HepG2 (cell line): ENCODE measurements around the gene CARS1. TPM values are rescaled to one million over a fixed set of nuclear protein-coding genes. Genes with fewer than 3 reads are reported as not detected.
A peak's percentile ranks its signal among the peaks of the same experiment; 100 is the strongest.

Experiments used
- ATAC-seq: fragments of 200-7000 bp; cut with Tn5 transposase; 3 replicates; pipeline ENCODE4 v1.9.1; 2020; ENCODE audit warnings: mild to moderate bottlenecking, moderate library complexity
- BruUV-seq: library from RNA; stranded (reverse); fragments of 400-500 nt; replicated peaks from 2 replicates; lab custom pipeline; 2021; lab: Mats Ljungman, UMichigan
- CTCF ChIA-PET: fragments of 300-600 bp; formaldehyde crosslinking; extraction: SDS; loops from one replicate; lab custom pipeline; 2021; ENCODE audit warnings: low total read pairs, inconsistent platforms, low intra/inter-chr PET ratio; lab: Yijun Ruan, JAX
- POLR2A ChIA-PET: fragments of 350-600 bp; sonication (Branson Sonifier 250); formaldehyde crosslinking; loops from one replicate; lab custom pipeline; 2020; ENCODE audit warnings: antibody characterized with exemption, inconsistent platforms; lab: Yijun Ruan, JAX
- DNase-seq: peaks from one replicate; pipeline ENCODE4 v3.0.0-alpha.2; 2015; ENCODE audit warnings: low spot score
- FAIRE-seq: peaks from 3 replicates; lab custom pipeline; 2011; peaks lifted over from hg19 to GRCh38; lab: Jason Lieb, UNC
- H2AFZ ChIP-seq: one replicate; pipeline ENCODE4 v1.6.1; 2011; ENCODE audit warnings: low read length, inconsistent platforms
- H3K27ac ChIP-seq: fragments of 300-600 bp; 3 replicates; pipeline ENCODE4 v1.8.0; 2011; ENCODE audit warnings: mixed run types, mild to moderate bottlenecking, mixed read lengths, low read length, inconsistent platforms; ENCODE audit not compliant: insufficient read depth; ENCODE audit errors: extremely low read length
- H3K27me3 ChIP-seq, 2 experiments: fragments of 200-600 bp in 1 of 2; 2 replicates in 1 of 2; 3 replicates in 1 of 2; pipeline versions ENCODE4 v1.6.0 to v1.8.0; 2011; ENCODE audit warnings: low read length in 2 of 2, mild to moderate bottlenecking in 2 of 2, moderate library complexity in 2 of 2, inconsistent platforms in 1 of 2; ENCODE audit not compliant: insufficient read depth in 2 of 2, control insufficient read depth in 1 of 2
- H3K36me3 ChIP-seq, 2 experiments: fragments of 200-600 bp in 1 of 2; replicated peaks in 1 of 2; 2 replicates in 1 of 2; 3 replicates in 1 of 2; pipeline versions ENCODE4 v1.5.1 to v1.8.0; 2011; ENCODE audit warnings: low read length in 2 of 2, inconsistent platforms in 1 of 2; ENCODE audit not compliant: insufficient read depth in 2 of 2, control insufficient read depth in 1 of 2
- H3K4me1 ChIP-seq: 2 replicates; pipeline ENCODE4 v1.5.1; 2012; ENCODE audit warnings: low read length, inconsistent platforms; ENCODE audit not compliant: insufficient read depth
- H3K4me2 ChIP-seq: 2 replicates; pipeline ENCODE4 v1.6.0; 2011; ENCODE audit warnings: low read depth, low read length, inconsistent platforms
- H3K4me3 ChIP-seq, 3 experiments: fragments of 200-600 bp in 1 of 3; sonication (generic), shearing (Covaris generic) in 1 of 3; replicated peaks in 1 of 3; 2 replicates each; pipeline ENCODE4 v1.5.1; 2011 to 2016; ENCODE audit warnings: low read length in 3 of 3, inconsistent platforms in 2 of 3, low read depth in 2 of 3, mild to moderate bottlenecking in 2 of 3, control low read depth in 1 of 3, mixed read lengths in 1 of 3; ENCODE audit not compliant: insufficient read depth in 1 of 3
- H3K79me2 ChIP-seq: one replicate; pipeline ENCODE4 v1.6.1; 2011; ENCODE audit warnings: low read length, inconsistent platforms; ENCODE audit not compliant: insufficient read depth
- H3K9ac ChIP-seq: 2 replicates; pipeline ENCODE4 v1.6.0; 2011; ENCODE audit warnings: mild to moderate bottlenecking, low read depth, low read length, inconsistent platforms; ENCODE audit not compliant: insufficient read depth
- H3K9me3 ChIP-seq: 2 replicates; pipeline ENCODE4 v1.5.1; 2012; ENCODE audit warnings: mild to moderate bottlenecking, low read length
- H4K20me1 ChIP-seq: 2 replicates; pipeline ENCODE4 v1.6.0; 2011; ENCODE audit warnings: inconsistent platforms, mild to moderate bottlenecking, low read length, moderate library complexity; ENCODE audit not compliant: insufficient read depth
- BHLHE40 ChIP-seq: IDR thresholded peaks from 2 replicates; pipeline ENCODE4 v1.6.1; 2011; ENCODE audit warnings: low read length, improper control_type of control experiment
- ETV5 ChIP-seq: IDR thresholded peaks from 2 replicates; pipeline ENCODE4 v1.6.1; 2018; ENCODE audit warnings: missing biosample characterization, missing genetic modification reagents, inconsistent platforms, borderline replicate concordance
- JUNB ChIP-seq: sonication (generic); formaldehyde crosslinking; IDR thresholded peaks from 2 replicates; pipeline ENCODE4 v1.8.0; 2022; ENCODE audit warnings: missing genetic modification reagents, mild to moderate bottlenecking, borderline replicate concordance
- MNT ChIP-seq: fragments of 450-650 bp; IDR thresholded peaks from 2 replicates; pipeline ENCODE4 v1.6.1; 2016
- PCBP2 ChIP-seq: fragments of 200-400 bp; formaldehyde crosslinking; optimal IDR thresholded peaks from 2 replicates; pipeline ENCODE3; 2018; ENCODE audit warnings: low read length, low read depth; ENCODE audit not compliant: poor library complexity, severe bottlenecking
- SALL1 ChIP-seq: sonication (generic); formaldehyde crosslinking; IDR thresholded peaks from 2 replicates; pipeline ENCODE4 v1.8.0; 2022; ENCODE audit warnings: mild to moderate bottlenecking, missing genetic modification reagents
- ZFP36L1 ChIP-seq: sonication (generic); formaldehyde crosslinking; IDR thresholded peaks from 2 replicates; pipeline ENCODE4 v1.8.0; 2022; ENCODE audit warnings: mild to moderate bottlenecking, missing genetic modification reagents, moderate library complexity
- ZNF343 ChIP-seq: sonication (generic); formaldehyde crosslinking; IDR thresholded peaks from 2 replicates; pipeline ENCODE4 v1.4.0; 2020; ENCODE audit warnings: mild to moderate bottlenecking, missing genetic modification reagents
- ZNF740 ChIP-seq: sonication (generic); formaldehyde crosslinking; IDR thresholded peaks from 2 replicates; pipeline ENCODE4 v1.4.0; 2020; ENCODE audit warnings: missing genetic modification reagents
- WGBS: methylation state at CpG from one replicate; pipeline ENCODE4 v1.1.6; 2017; ENCODE audit warnings: low lambda C conversion rate; 5-methylcytosine and 5-hydroxymethylcytosine counted together
- in situ Hi-C: cut with HindIII; loops from 2 replicates; pipeline ENCODE4 v1.10.0; 2017; ENCODE audit warnings: low pct_unique_long_range_greater_than_20kb; ENCODE audit not compliant: extremely low pct_ligation_motif_present
- intact Hi-C: fragments of 100-400 bp; cut with micrococcal nuclease; formaldehyde crosslinking; loops from one replicate; pipeline ENCODE4 v1.10.0; 2022; ENCODE audit not compliant: unreplicated experiment
- polyA plus RNA-seq, 8 experiments: library from polyadenylated mRNA; depleted of rRNA in 3 of 8; stranded (reverse) in 7 of 8; unstranded in 1 of 8; fragments of >200 nt; fragmentation: Illumina TruSeq in 4 of 8; extraction: Trizol in 4 of 8; gene quantifications; 2 replicates each; pipeline versions ENCODE4 v1.2.1 to v1.2.3, GENCODE V29; 2011 to 2016; ENCODE audit warnings: low read depth in 4 of 8, missing spikeins in 1 of 8, mixed read lengths in 1 of 8; ENCODE audit not compliant: insufficient read depth in 1 of 8
- total RNA-seq, 5 experiments: library from RNA; depleted of rRNA; stranded (reverse); fragments of >200 nt; fragmentation: Illumina TruSeq; extraction: Trizol; gene quantifications; 2 replicates each; pipeline ENCODE4 v1.2.3, GENCODE V29; 2016; ENCODE audit warnings: low read depth in 1 of 5

Gene CARS1
- total and polyA plus RNA-seq, 2 of the 13 experiments (the other 11 are each of a cell fraction or from before 2014, with no cell fraction given) = 33.8 to 47.0 TPM

- no peak for TF ChIP-seq ZFP36L1 (CRISPR knock-in tag)
Measured at GRCh38 chr11:3099178-3099577, 42.0 kb upstream of the CARS1 start (continued).

- Histone ChIP-seq H2AFZ (no peak overlapping the region), H3K27ac (no peak overlapping the region), H3K9me3 (no peaks in the 10 kb centered on the region), H3K4me1 (no peaks in the 10 kb centered on the region), H3K27me3 (peaks cover 14 to 70% of the 10 kb centered on the region in 2 experiments), H3K4me2 (no peak overlapping the region), H3K9ac (no peak overlapping the region), H3K79me2 (no peaks in the 10 kb centered on the region), H4K20me1 (no peaks in the 10 kb centered on the region), H3K36me3 (no peaks in the 10 kb centered on the region), H3K4me3 (no peak overlapping the region)
- ATAC-seq (no peak), DNase-seq (no peak), FAIRE-seq (no peak)
- WGBS = 43% methylated on average over 10 of the region's 10 CpGs
- intact Hi-C loops (no loop called here), in situ Hi-C loops (no loop called here)
- TF ChIP-seq PCBP2 (peak; percentile 95), ZNF740 (CRISPR knock-in tag) (no peak)
- no TSS peak for BruUV-seq
- CTCF ChIA-PET = no interaction called here
- POLR2A ChIA-PET = no interaction called here
Measured at GRCh38 chr11:3096909-3097530, 39.8 kb upstream of the CARS1 start.

GRCh38 chr11:3095712-3096361 is 38.6 kb upstream of the CARS1 start:
- FAIRE-seq (no peak), DNase-seq (no peak), ATAC-seq (no peak)
- Histone ChIP-seq H3K27me3 (peaks cover 14 to 68% of the 10 kb centered on the region in 2 experiments; a peak in 4 of 5 replicates), H3K4me1 (no peaks in the 10 kb centered on the region), H3K9me3 (no peaks in the 10 kb centered on the region), H3K27ac (no peak overlapping the region), H3K79me2 (no peaks in the 10 kb centered on the region), H3K4me2 (no peak overlapping the region), H3K36me3 (no peaks in the 10 kb centered on the region), H2AFZ (no peak overlapping the region), H4K20me1 (no peaks in the 10 kb centered on the region), H3K9ac (no peak overlapping the region), H3K4me3 (no peak overlapping the region)
- 4% methylated on average over 15 of the region's 15 CpGs for WGBS
- POLR2A ChIA-PET = no interaction called here
- TF ChIP-seq ETV5 (0 out of 2 replicates have a peak, but pooled peaks have one; percentile 20), BHLHE40 (peak; percentile 38; the same call in 1 of the 2 replicates), JUNB (CRISPR knock-in tag) (no peak), MNT (peak; percentile 63), SALL1 (CRISPR knock-in tag) (no peak), ZNF343 (CRISPR knock-in tag) (no peak)
- CTCF ChIA-PET = no interaction called here
- BruUV-seq = no TSS peak
- in situ Hi-C loops (no loop called here), intact Hi-C loops (no loop called here)
